Hepatocyte (in vitro differentiated cells): ENCODE measurements around the gene NEK1. TPM values are rescaled to one million over a fixed set of nuclear protein-coding genes. Genes with fewer than 3 reads are reported as not detected.

Source experiments
- DNase-seq: peaks from one replicate; pipeline ENCODE4 v3.0.0-alpha.2; 2016; ENCODE audit warnings: low spot score
- H2AFZ ChIP-seq: fragments of 200-600 bp; sonication (generic); 2 replicates; pipeline ENCODE4 v1.6.0; 2016; ENCODE audit warnings: antibody characterized with exemption, mild to moderate bottlenecking
- H3K27ac ChIP-seq: fragments of 200-600 bp; sonication (generic); 2 replicates; pipeline ENCODE4 v1.5.1; 2016; ENCODE audit warnings: mild to moderate bottlenecking
- H3K27me3 ChIP-seq: fragments of 200-600 bp; sonication (generic); 2 replicates; pipeline ENCODE4 v1.6.1; 2016
- H3K36me3 ChIP-seq: fragments of 200-600 bp; sonication (generic); replicated peaks from 2 replicates; pipeline ENCODE4 v1.5.1; 2016; ENCODE audit warnings: low read depth; ENCODE audit not compliant: insufficient read depth
- H3K4me1 ChIP-seq: fragments of 200-600 bp; sonication (generic); 2 replicates; pipeline ENCODE4 v1.5.1; 2016; ENCODE audit warnings: mild to moderate bottlenecking, moderate library complexity; ENCODE audit not compliant: insufficient read depth
- H3K4me2 ChIP-seq: fragments of 200-600 bp; sonication (generic); 2 replicates; pipeline ENCODE4 v1.6.0; 2016
- H3K4me3 ChIP-seq: fragments of 200-600 bp; sonication (generic); 2 replicates; pipeline ENCODE4 v1.5.1; 2016; ENCODE audit warnings: mild to moderate bottlenecking
- H3K79me2 ChIP-seq: fragments of 200-600 bp; sonication (generic); 2 replicates; pipeline ENCODE4 v1.6.0; 2017; ENCODE audit warnings: mild to moderate bottlenecking
- H3K9me2 ChIP-seq: fragments of 200-600 bp; sonication (generic); replicated peaks from 2 replicates; pipeline ENCODE4 v1.6.0; 2017; ENCODE audit warnings: mild to moderate bottlenecking; ENCODE audit not compliant: insufficient read depth
- H3K9me3 ChIP-seq: fragments of 200-600 bp; sonication (generic); 2 replicates; pipeline ENCODE4 v1.5.1; 2016; ENCODE audit warnings: low read depth, mild to moderate bottlenecking
- H4K20me1 ChIP-seq: fragments of 200-600 bp; sonication (generic); 2 replicates; pipeline ENCODE4 v1.6.0; 2016; ENCODE audit warnings: mild to moderate bottlenecking; ENCODE audit not compliant: insufficient read depth, poor library complexity, severe bottlenecking
- CTCF ChIP-seq: fragments of 200-600 bp; sonication (generic); IDR thresholded peaks from 2 replicates; pipeline ENCODE4 v1.5.1; 2016; ENCODE audit warnings: antibody characterized with exemption, mild to moderate bottlenecking; ENCODE audit not compliant: poor library complexity
- EZH2 ChIP-seq: fragments of 200-600 bp; sonication (generic); IDR thresholded peaks from 2 replicates; pipeline ENCODE4 v1.6.1; 2016; ENCODE audit warnings: antibody characterized with exemption, mild to moderate bottlenecking, borderline replicate concordance
- EZH2phosphoT487 ChIP-seq: fragments of 200-600 bp; sonication (generic); IDR thresholded peaks from one replicate; pipeline ENCODE4 v1.6.1; 2018; ENCODE audit warnings: antibody characterized with exemption, mild to moderate bottlenecking, low read depth, moderate library complexity; ENCODE audit not compliant: unreplicated experiment, severe bottlenecking
- WGBS: methylation state at CpG from one replicate; pipeline ENCODE4 v1.1.6; 2016; ENCODE audit warnings: low lambda C conversion rate; ENCODE audit errors: missing lambda C conversion rate; 5-methylcytosine and 5-hydroxymethylcytosine counted together
- polyA plus RNA-seq: library from polyadenylated mRNA; unstranded; fragments of >200 nt; fragmentation: Nextera tagmentation; extraction: Ambion mirVana; gene quantifications from 2 replicates; pipeline ENCODE4 v1.2.1, GENCODE V29; 2016
- total RNA-seq: library from RNA; depleted of rRNA; stranded (reverse); fragments of >200 nt; gene quantifications from 2 replicates; pipeline ENCODE4 v1.2.3, GENCODE V29; 2014

Gene NEK1
- total and polyA plus RNA-seq, 2 experiments from 2014 or later: 7.8 to 10.4 TPM

DNA sequence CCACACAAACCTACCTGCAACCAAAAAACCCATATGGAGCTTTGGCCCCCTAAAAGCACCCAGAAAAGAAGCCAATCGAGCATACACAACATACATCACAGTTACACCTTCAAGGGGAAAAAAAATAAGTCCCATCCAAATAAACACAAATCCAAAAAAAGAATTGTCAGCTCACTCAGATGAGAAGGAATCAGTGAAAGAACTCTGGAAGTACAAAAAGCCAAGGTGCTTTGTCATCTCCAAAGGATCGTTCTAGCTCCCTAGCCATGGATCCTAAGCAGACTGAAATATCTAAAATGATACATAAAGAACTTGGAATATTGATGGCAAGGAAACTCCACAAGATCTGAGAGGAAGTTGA, 119.2 kb downstream of the NEK1 start:
- no peaks in the 10 kb centered on the region for H3K36me3 ChIP-seq
- 60% methylated on average over 2 of the region's 2 CpGs for WGBS
- no peaks in the 10 kb centered on the region for H3K79me2 ChIP-seq
- H3K9me3 ChIP-seq: no peaks in the 10 kb centered on the region
- no peak for TF ChIP-seq EZH2phosphoT487
- no peak for TF ChIP-seq CTCF
- no peak for TF ChIP-seq EZH2
- no peak overlapping the region for H3K4me3 ChIP-seq
- no peak overlapping the region for H3K4me2 ChIP-seq
- no peaks in the 10 kb centered on the region for H3K9me2 ChIP-seq
- H4K20me1 ChIP-seq: no peaks in the 10 kb centered on the region
- H3K27me3 ChIP-seq: no peaks in the 10 kb centered on the region
- no peak overlapping the region for H2AFZ ChIP-seq
- H3K27ac ChIP-seq: no peak overlapping the region
- H3K4me1 ChIP-seq: no peaks in the 10 kb centered on the region
- DNase-seq: no peak

GRCh38 chr4:169492436-169493163, 119.8 kb downstream of the NEK1 start:
- TF ChIP-seq CTCF (peak; percentile 52), EZH2 (no peak), EZH2phosphoT487 (no peak)
- Histone ChIP-seq H3K27me3 (no peaks in the 10 kb centered on the region), H3K4me3 (no peak overlapping the region), H3K27ac (no peak overlapping the region), H2AFZ (no peak overlapping the region), H3K4me2 (no peak overlapping the region), H3K9me2 (no peaks in the 10 kb centered on the region), H3K79me2 (no peaks in the 10 kb centered on the region), H3K9me3 (no peaks in the 10 kb centered on the region), H4K20me1 (no peaks in the 10 kb centered on the region), H3K36me3 (no peaks in the 10 kb centered on the region), H3K4me1 (no peaks in the 10 kb centered on the region)
- WGBS: 62% methylated on average over 10 of the region's 10 CpGs
- DNase-seq: peak; percentile 28

DNA sequence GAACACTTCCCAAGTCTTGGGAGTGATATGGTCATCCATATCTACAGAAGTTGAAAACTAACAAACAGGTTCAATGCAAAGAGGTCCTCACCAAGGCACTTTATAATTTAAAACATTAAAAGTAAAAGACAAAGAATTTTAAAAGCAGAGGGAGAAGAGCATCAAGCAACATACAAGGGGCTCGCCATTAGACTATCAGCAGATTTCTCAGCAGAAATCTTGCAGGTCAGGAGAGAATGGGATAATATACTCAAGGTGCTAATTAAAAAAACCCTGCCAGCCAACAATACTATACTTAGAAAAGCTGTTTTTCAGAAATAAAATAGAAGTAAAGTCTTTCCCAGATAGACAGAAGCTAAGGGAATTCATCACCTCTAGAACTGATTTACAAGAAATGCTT, 121.2 kb downstream of the NEK1 start:
- Histone ChIP-seq H3K4me3 (no peak overlapping the region), H3K27me3 (no peaks in the 10 kb centered on the region), H3K9me2 (no peaks in the 10 kb centered on the region), H3K4me1 (no peaks in the 10 kb centered on the region), H2AFZ (no peak overlapping the region), H4K20me1 (no peaks in the 10 kb centered on the region), H3K9me3 (no peaks in the 10 kb centered on the region), H3K4me2 (no peak overlapping the region), H3K27ac (no peak overlapping the region), H3K79me2 (no peaks in the 10 kb centered on the region), H3K36me3 (no peaks in the 10 kb centered on the region)
- TF ChIP-seq CTCF (no peak), EZH2phosphoT487 (no peak), EZH2 (no peak)
- 95% methylated on average over 1 of the region's 1 CpG for WGBS
- DNase-seq: no peak
